HCT116 (cell line): ENCODE data around the gene PLD3. TPM values are rescaled to one million over a fixed set of nuclear protein-coding genes. Genes with fewer than 3 reads are reported as not detected.

Experiments
- ATAC-seq: fragments of 200-7000 bp; cut with Tn5 transposase; 2 replicates; pipeline ENCODE4 v1.9.1; 2020; ENCODE audit warnings: mild to moderate bottlenecking, moderate library complexity
- BruUV-seq: library from RNA; stranded (reverse); fragments of 400-500 nt; replicated peaks from 2 replicates; lab custom pipeline; 2021; lab: Mats Ljungman, UMichigan
- CTCF ChIA-PET: fragments of 300-600 bp; sonication (Branson Sonifier 250); formaldehyde crosslinking; loops from one replicate; lab custom pipeline; 2021; ENCODE audit warnings: antibody characterized with exemption; lab: Charles Lee
- POLR2A ChIA-PET: fragments of 300-600, 350-600 bp; sonication (Branson Sonifier 250); formaldehyde crosslinking; loops from one replicate; lab custom pipeline; 2021; ENCODE audit warnings: antibody characterized with exemption; lab: Charles Lee
- RAD21 ChIA-PET, 2 experiments: fragments of 300-600 bp; sonication (Branson Sonifier 250); formaldehyde crosslinking; loops; one replicate each; lab custom pipeline; 2023; ENCODE audit warnings: low total read pairs in 2 of 2; ENCODE audit not compliant: uncharacterized antibody in 2 of 2, unreplicated experiment in 2 of 2, low non-redundant PET in 1 of 2; lab: Charles Lee
- DNase-seq: peaks from one replicate; pipeline ENCODE4 v3.0.0-alpha.2; 2010; ENCODE audit warnings: low read depth, low spot score
- H2AFZ ChIP-seq: fragments of 200-600 bp; shearing (Covaris generic), sonication (generic); 2 replicates; pipeline ENCODE4 v1.6.1; 2017; ENCODE audit warnings: low read depth, mixed run types, mixed read lengths, antibody characterized with exemption, low read length; ENCODE audit not compliant: poor library complexity, severe bottlenecking
- H3K27ac ChIP-seq: 2 replicates; pipeline ENCODE4 v1.5.1; 2012; ENCODE audit warnings: low read depth, low read length
- H3K27me3 ChIP-seq: fragments of 200-600 bp; sonication (generic); 2 replicates; pipeline ENCODE4 v1.6.1; 2016; ENCODE audit warnings: mixed run types, low read length, mixed read lengths; ENCODE audit not compliant: insufficient read depth
- H3K36me3 ChIP-seq, 2 experiments: fragments of 200-500 bp in 1 of 2; fragments of 200-600 bp in 1 of 2; sonication (Bioruptor generic) in 1 of 2; sonication (generic) in 1 of 2; 2 replicates each; pipeline versions ENCODE4 v1.5.1 to v1.6.1; 2014 to 2016; ENCODE audit warnings: low read length in 2 of 2, inconsistent platforms in 1 of 2, mixed read lengths in 1 of 2, mixed run types in 1 of 2; ENCODE audit not compliant: insufficient read depth in 2 of 2, control insufficient read depth in 1 of 2
- H3K4me1 ChIP-seq, 2 experiments: fragments of 200-600 bp in 1 of 2; sonication (generic) in 1 of 2; 2 replicates each; pipeline versions ENCODE4 v1.5.1 to v1.6.1; 2012 to 2017; ENCODE audit warnings: low read length in 2 of 2, inconsistent platforms in 1 of 2, mild to moderate bottlenecking in 1 of 2, mixed read lengths in 1 of 2, mixed run types in 1 of 2, moderate library complexity in 1 of 2; ENCODE audit not compliant: insufficient read depth in 2 of 2, control insufficient read depth in 1 of 2
- H3K4me2 ChIP-seq: fragments of 200-600 bp; sonication (generic); 2 replicates; pipeline ENCODE4 v1.6.1; 2017; ENCODE audit warnings: mixed run types, low read length, mixed read lengths
- H3K4me3 ChIP-seq, 2 experiments: fragments of 200-600 bp in 1 of 2; sonication (generic) in 1 of 2; replicated peaks in 1 of 2; 2 replicates each; pipeline ENCODE4 v1.5.1; 2011 to 2016; ENCODE audit warnings: low read length in 2 of 2, control low read depth in 1 of 2, low read depth in 1 of 2, mild to moderate bottlenecking in 1 of 2, mixed read lengths in 1 of 2, mixed run types in 1 of 2
- H3K79me2 ChIP-seq: fragments of 200-600 bp; sonication (generic); 2 replicates; pipeline ENCODE4 v1.6.1; 2017; ENCODE audit warnings: mild to moderate bottlenecking, mixed run types, low read length, moderate library complexity, mixed read lengths; ENCODE audit not compliant: insufficient read depth
- H3K9ac ChIP-seq: fragments of 200-600 bp; sonication (generic); 2 replicates; pipeline ENCODE4 v1.6.1; 2016; ENCODE audit warnings: low read length, mixed read lengths
- H3K9me2 ChIP-seq: fragments of 200-600 bp; sonication (generic), shearing (Covaris generic); 2 replicates; pipeline ENCODE4 v1.6.1; 2017; ENCODE audit warnings: mixed run types, mild to moderate bottlenecking, moderate library complexity; ENCODE audit not compliant: insufficient read depth
- H3K9me3 ChIP-seq, 2 experiments: fragments of 200-500 bp in 1 of 2; fragments of 200-600 bp in 1 of 2; sonication (Bioruptor generic) in 1 of 2; sonication (generic) in 1 of 2; 2 replicates each; pipeline ENCODE4 v1.6.1; 2014 to 2017; ENCODE audit warnings: low read length in 2 of 2, mixed read lengths in 2 of 2, inconsistent platforms in 1 of 2, low read depth in 1 of 2, mild to moderate bottlenecking in 1 of 2, mixed run types in 1 of 2, moderate library complexity in 1 of 2; ENCODE audit not compliant: control insufficient read depth in 1 of 2, insufficient read depth in 1 of 2
- H4K20me1 ChIP-seq: fragments of 200-600 bp; sonication (generic), shearing (Covaris generic); 2 replicates; pipeline ENCODE4 v1.6.1; 2017; ENCODE audit warnings: mixed run types, mild to moderate bottlenecking, moderate library complexity; ENCODE audit not compliant: insufficient read depth
- CEBPB ChIP-seq: IDR thresholded peaks from 2 replicates; pipeline ENCODE4 v1.6.1; 2012; ENCODE audit warnings: low read depth
- EZH2phosphoT487 ChIP-seq: fragments of 200-600 bp; IDR thresholded peaks from 2 replicates; pipeline ENCODE4 v1.6.1; 2018; ENCODE audit warnings: antibody characterized with exemption, borderline replicate concordance
- JUND ChIP-seq: IDR thresholded peaks from 2 replicates; pipeline ENCODE4 v1.6.1; 2012
- MAX ChIP-seq: IDR thresholded peaks from 2 replicates; pipeline ENCODE4 v1.6.1; 2012
- REST ChIP-seq: IDR thresholded peaks from 2 replicates; pipeline ENCODE4 v1.6.1; 2012; ENCODE audit warnings: low read depth
- TCF7L2 ChIP-seq: IDR thresholded peaks from 2 replicates; pipeline ENCODE4 v1.7.0; 2011; ENCODE audit warnings: borderline replicate concordance, inconsistent platforms; ENCODE audit not compliant: insufficient read depth, insufficient read length; ENCODE audit errors: extremely low read depth
- ZBTB33 ChIP-seq: IDR thresholded peaks from 2 replicates; pipeline ENCODE4 v1.6.1; 2011; ENCODE audit warnings: mild to moderate bottlenecking, low read length, moderate library complexity; ENCODE audit not compliant: insufficient replicate concordance; ENCODE audit errors: extremely low read depth
- intact Hi-C: fragments of 100-400 bp; cut with micrococcal nuclease; formaldehyde crosslinking; loops from 2 replicates; pipeline ENCODE4 v1.10.0; 2022
- total RNA-seq: library from RNA; stranded (reverse); gene quantifications from one replicate; pipeline ENCODE4 v1.2.1, GENCODE V29; 2021; ENCODE audit not compliant: unreplicated experiment

The PLD3 gene
- total RNA-seq, 1 experiment from 2014 or later, result 123 TPM

DNA sequence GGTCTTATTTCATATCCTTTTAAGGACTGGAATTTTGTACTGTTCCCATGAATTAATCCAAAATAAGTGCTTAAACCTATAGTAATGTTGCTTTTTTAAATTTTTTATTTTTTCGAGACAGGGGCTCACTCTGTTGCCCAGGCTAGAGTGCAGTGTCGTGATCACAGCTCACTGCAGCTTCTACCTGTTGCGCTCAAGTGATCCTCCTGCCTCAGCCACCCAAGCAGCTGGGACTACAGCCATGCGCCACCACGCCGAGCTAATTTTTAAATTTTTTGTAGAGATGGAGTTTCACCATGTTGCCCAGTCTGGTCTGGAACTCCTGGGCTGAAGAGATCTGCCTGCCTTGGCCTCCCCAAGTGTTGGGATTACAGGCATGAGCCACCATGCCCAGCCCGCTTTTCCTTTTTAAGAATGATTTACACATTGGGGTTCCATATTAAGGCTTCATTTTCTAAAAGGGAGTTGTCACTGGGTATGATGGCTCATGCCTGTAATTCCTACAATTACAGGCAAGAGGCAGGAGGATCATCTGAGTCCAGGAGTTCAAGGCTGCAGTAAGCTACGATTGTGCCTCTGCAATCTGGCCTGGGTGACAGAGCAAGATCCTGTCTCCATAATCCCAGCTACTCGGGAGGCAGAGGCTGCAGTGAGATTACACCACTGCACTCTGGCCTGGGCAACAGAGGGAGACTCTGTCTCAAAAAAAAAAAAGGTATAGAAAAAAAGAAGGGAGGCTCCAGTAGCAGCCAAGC, 35.1 kb upstream of the PLD3 start (continued):
- no peak for TF ChIP-seq REST
- TF ChIP-seq TCF7L2, result no peak

- ChIA-PET RAD21 (no interaction called here), POLR2A (no interaction called here), CTCF (interaction anchor here (1.3 kb wide), 1 partner anchor 9 kb away, joined by 4 read pairs; no protein-coding TSS in a partner anchor)
- Histone ChIP-seq H3K9ac (no peak overlapping the region), H3K27me3 (no peaks in the 10 kb centered on the region), H3K79me2 (no peaks in the 10 kb centered on the region), H4K20me1 (no peaks in the 10 kb centered on the region), H2AFZ (no peak overlapping the region), H3K36me3 (peaks cover 0 to 5% of the 10 kb centered on the region in 2 experiments; a peak in 2 of 4 replicates), H3K4me3 (no peak overlapping the region), H3K4me1 (no peaks in the 10 kb centered on the region), H3K27ac (no peak overlapping the region), H3K9me2 (no peaks in the 10 kb centered on the region), H3K4me2 (no peak overlapping the region), H3K9me3 (no peaks in the 10 kb centered on the region)
- TF ChIP-seq CEBPB, result no peak
- no peak for TF ChIP-seq EZH2phosphoT487
- TF ChIP-seq MAX, result no peak
- TF ChIP-seq JUND, result no peak
- TF ChIP-seq ZBTB33, result no peak
- intact Hi-C loops, result no loop called here
- no peak for ATAC-seq
- no TSS peak for BruUV-seq
- DNase-seq, result no peak
Measured at GRCh38 chr19:40314656-40315055, 33.8 kb upstream of the PLD3 start.
